Heart right ventricle (tissue), 16 donors: Measurements from ENCODE around the gene NR2F2. TPM values are rescaled to one million over a fixed set of nuclear protein-coding genes. Genes with fewer than 3 reads are reported as not detected.

Experiments used
- ATAC-seq, 8 donors: fragments of 200-7000 bp; cut with Tn5 transposase; one replicate each; pipeline ENCODE4 v1.9.1; 2020; ENCODE audit warnings: mild to moderate bottlenecking in 8 of 8, moderate library complexity in 8 of 8, moderate number of reproducible peaks in 1 of 8
- DNase-seq, 2 donors: peaks; one replicate each; pipeline ENCODE4 v3.0.0-alpha.2; 2020
- H3K27ac ChIP-seq, 10 donors: fragments of 200-600 bp; sonication (generic) in 2 of 10; one replicate each; pipeline versions ENCODE4 v1.5.0 to v1.8.0; 2020 to 2022; ENCODE audit warnings: mild to moderate bottlenecking in 3 of 10
- H3K27me3 ChIP-seq, 7 donors: fragments of 200-600 bp; one replicate each; pipeline ENCODE4 v1.8.0; 2021 to 2022; ENCODE audit warnings: mild to moderate bottlenecking in 2 of 7
- H3K36me3 ChIP-seq, 9 donors: fragments of 200-600 bp; sonication (generic) in 1 of 9; one replicate each; pipeline versions ENCODE4 v1.5.0 to v1.8.0; 2020 to 2022; ENCODE audit warnings: mild to moderate bottlenecking in 2 of 9
- H3K4me1 ChIP-seq, 9 donors: fragments of 200-600 bp; sonication (generic) in 1 of 9; one replicate each; pipeline versions ENCODE4 v1.5.0 to v1.8.0; 2020 to 2022; ENCODE audit warnings: mild to moderate bottlenecking in 4 of 9
- H3K4me3 ChIP-seq, 10 donors: fragments of 200-600 bp; sonication (generic) in 2 of 10; one replicate each; pipeline versions ENCODE4 v1.5.0 to v1.8.0; 2020 to 2022; ENCODE audit warnings: mild to moderate bottlenecking in 7 of 10, moderate library complexity in 2 of 10
- H3K9me3 ChIP-seq, 11 donors: fragments of 200-600 bp in 10 of 11; sonication (generic) in 2 of 11; one replicate each; pipeline versions ENCODE4 v1.5.0 to v1.8.0; 2013 to 2022; ENCODE audit warnings: mild to moderate bottlenecking in 2 of 11, control low read depth in 1 of 11, moderate library complexity in 1 of 11
- CTCF ChIP-seq, 9 donors: fragments of 200-600 bp; sonication (generic) in 2 of 9; IDR thresholded peaks; one replicate each; pipeline versions ENCODE4 v1.5.0 to v1.8.0; 2021 to 2022; ENCODE audit warnings: antibody characterized with exemption in 9 of 9, mild to moderate bottlenecking in 5 of 9, moderate library complexity in 1 of 9
- WGBS, 2 donors: extraction: QIAGEN DNeasy Blood & Tissue Kit; methylation state at CpG; one replicate each; pipeline ENCODE4 v1.1.7; 2013; ENCODE audit warnings: inconsistent platforms in 1 of 2; 5-methylcytosine and 5-hydroxymethylcytosine counted together
- intact Hi-C, 10 donors: fragments of 100-400 bp; cut with DNase I; formaldehyde crosslinking; loops; one replicate each; pipeline versions ENCODE4 v1.11.1 to v1.14.2; 2022
- polyA plus RNA-seq, 2 donors: library from polyadenylated mRNA; stranded (reverse); fragments of 200-250 nt; gene quantifications; one replicate each; pipeline ENCODE4 v1.2.3, GENCODE V29; 2013
- total RNA-seq, 10 donors: library from RNA; stranded (reverse); fragmentation: NEBNext Ultra II Directional in 3 of 10; extraction: Animal tissue kit (Norgen Biotek cat#: 25700) in 3 of 10; gene quantifications; one replicate each; pipeline versions ENCODE4 v1.2.1 to v1.2.4, GENCODE V29; 2021 to 2023
- donor health status: Arrhythmogenic right ventricular cardiomyopathy.
- donor health status: ischemic (EF 13 %, LVEDD 7.1; RV severe dilation, severe dysfunction).
- donor health status: healthy with polysubstance abuse.
- donor health status: DM: no; HTN: yes; CAD: no.
- donor health status: DM: no; HTN: no; CAD: no.
- donor health status: ischemic (EF 25% LVEDD 6.9; RV normal size, moderate dysfunction).
- donor health status: ischemic (EF 25% LVEDD 5.7; RV mildly dilated, moderate dysfunction).
- donor health status: healthy.
- donor health status: DM: yes; HTN: yes; CAD: no.
- donor health status: Ischemic cardiomyopathy.
- donor health status: ischemic (EF 35%, LVEDD 5.7; RV mildly dilated, moderate dysfunction).
- donor health status: nonischemic (EF 11% LVEDD 7.7; RV severe dilation, severe dysfunction).
- donor health status: DM: yes; HTN: yes; CAD: no.
- donor health status: PGD.
- donor health status: ischemic (EF 29% LVEDD 5.4; RV normal size, mild dysfunction).
- donor health status: nonischemic (EF 23%, LVEDD 6.1; RV moderate dilation, normal function).

NR2F2 gene
- total and polyA plus RNA-seq, 12 donors: 8.2 to 31.7 (median 16.1) TPM

GRCh38 chr15:96350934-96351724 is 20.6 kb downstream of the NR2F2 start:
- ATAC-seq: no peak
- Histone ChIP-seq H3K9me3 (no peaks in the 10 kb centered on the region), H3K4me1 (peaks cover 0 to 81% (median 35%) of the 10 kb centered on the region in 9 donors), H3K27me3 (peaks cover under 1 to 100% (median 81%) of the 10 kb centered on the region in 7 donors), H3K36me3 (no peaks in the 10 kb centered on the region), H3K27ac (peak overlapping the region in 7 of 10 donors; percentile 2 to 91 (median 69)), H3K4me3 (peak overlapping the region in 6 of 10 donors; percentile 3 to 41 (median 26))
- WGBS, 2 donors: 43 to 48% methylated on average over 19 of the region's 19 CpGs
- intact Hi-C loops: loop anchor here in 9 of 10 donors (10.0 kb wide), 7 partner anchors 64 to 1676 kb away; no protein-coding TSS in a partner anchor
- no peak for TF ChIP-seq CTCF (IDR thresholded peaks at IDR 0.05)
- DNase-seq: no peak

- Histone ChIP-seq H3K27me3 (peaks cover 0 to 100% (median 81%) of the 10 kb centered on the region in 7 donors), H3K9me3 (no peaks in the 10 kb centered on the region), H3K4me1 (peaks cover 0 to 80% (median 33%) of the 10 kb centered on the region in 9 donors), H3K36me3 (no peaks in the 10 kb centered on the region), H3K4me3 (peak overlapping the region in 7 of 10 donors; percentile 11 to 41 (median 25)), H3K27ac (peak overlapping the region in 9 of 10 donors; percentile 50 to 91 (median 86))
- ATAC-seq: peak in 3 of 8 donors; percentile 8 to 43 (median 13)
- DNase-seq: peak in 1 of 2 donors; percentile 51
- TF ChIP-seq CTCF (IDR thresholded peaks at IDR 0.05): no peak
- intact Hi-C loops: loop anchor here in 9 of 10 donors (10.0 kb wide), 7 partner anchors 63 to 1677 kb away; no protein-coding TSS in a partner anchor
- WGBS, 2 donors: 32 to 48% methylated on average over 56 of the region's 56 CpGs
These were observed 21.5 kb downstream of the NR2F2 start for GRCh38 chr15:96351761-96352603.

GRCh38 chr15:96352604-96353405 is 22.3 kb downstream of the NR2F2 start:
- ATAC-seq: no peak
- Histone ChIP-seq H3K27me3 (peaks cover 0 to 98% (median 78%) of the 10 kb centered on the region in 7 donors), H3K27ac (peak overlapping the region in 9 of 10 donors; percentile 50 to 91 (median 86)), H3K4me3 (peak overlapping the region in 3 of 10 donors; percentile 29 to 41 (median 32)), H3K9me3 (no peaks in the 10 kb centered on the region), H3K36me3 (no peaks in the 10 kb centered on the region), H3K4me1 (peaks cover 0 to 75% (median 35%) of the 10 kb centered on the region in 9 donors)
- no peak for TF ChIP-seq CTCF (IDR thresholded peaks at IDR 0.05)
- intact Hi-C loops: loop anchor here in 9 of 10 donors (10.0 kb wide), 7 partner anchors 62 to 1678 kb away; no protein-coding TSS in a partner anchor
- no peak for DNase-seq
- WGBS, 2 donors: 61 to 62% methylated on average over 12 of the region's 12 CpGs
